GM21786 (cell line): ENCODE results near the gene GRIN2A.

ENCODE experiments used
- ATAC-seq: cut with Tn5 transposase; IDR thresholded peaks from one replicate; pipeline ENCODE4 v1.9.1; 2021; ENCODE audit not compliant: unreplicated experiment

GRIN2A gene

GRCh38 chr16:10039220-10040096, 142.8 kb downstream of the GRIN2A start:
- no peak for ATAC-seq

DNA sequence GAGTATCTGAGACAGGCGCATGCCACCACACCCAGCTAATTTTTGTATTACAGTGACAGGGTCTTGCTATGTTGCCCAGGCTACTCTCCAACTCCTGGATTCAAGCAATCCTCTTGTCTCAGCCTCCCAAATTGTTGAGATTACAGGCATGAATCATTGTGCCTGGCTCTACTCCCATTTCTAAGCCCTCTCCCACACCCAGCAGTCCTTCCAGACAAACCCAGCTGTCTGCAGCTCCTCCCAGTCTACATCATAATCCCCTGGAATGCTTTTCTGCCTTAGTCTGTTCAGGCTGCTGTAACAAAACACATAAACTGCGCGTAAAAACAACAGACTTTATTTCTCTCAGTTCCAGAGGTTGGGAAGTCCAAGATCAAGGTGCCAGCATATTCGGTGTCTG, 144.5 kb downstream of the GRIN2A start:
- no peak for ATAC-seq

DNA sequence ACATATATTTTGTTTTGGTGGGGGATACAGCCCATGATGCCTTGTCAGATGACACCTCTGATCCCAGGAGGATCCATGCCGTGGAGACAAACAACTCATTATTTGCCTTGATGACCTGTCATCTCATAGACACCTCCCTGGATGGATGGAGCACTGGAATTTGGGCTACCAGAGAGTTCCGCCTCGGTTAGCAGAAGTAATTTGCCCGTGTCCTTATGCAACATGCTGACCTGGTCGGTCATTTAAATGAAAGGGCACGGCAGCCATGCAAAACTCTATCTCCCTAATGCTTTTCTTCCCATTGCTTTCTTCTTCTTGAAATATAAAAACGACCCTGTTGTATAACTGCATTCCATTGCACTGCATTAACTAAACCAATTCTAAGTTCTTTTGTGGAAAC, 145.3 kb downstream of the GRIN2A start:
- ATAC-seq, result no peak

DNA sequence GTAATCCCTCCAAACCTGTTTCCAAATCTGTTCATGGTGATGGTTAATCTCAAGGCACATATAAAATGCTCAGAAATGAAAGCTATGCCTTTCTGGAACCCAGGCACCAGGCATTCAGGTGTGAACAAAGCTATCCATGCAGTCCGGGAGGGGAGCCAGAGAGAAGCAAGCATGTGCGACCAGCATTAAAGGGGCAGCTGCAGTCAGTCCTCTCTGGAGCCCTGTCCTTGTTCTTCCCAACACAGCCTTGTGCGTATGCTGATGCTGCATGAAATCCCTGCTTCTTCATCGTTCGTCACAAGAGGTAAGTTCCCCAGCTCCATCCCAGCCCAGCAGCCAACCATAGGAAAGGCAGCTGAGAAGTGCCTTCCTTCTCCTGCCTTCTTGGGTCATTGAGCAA, 148.7 kb downstream of the GRIN2A start:
- no peak for ATAC-seq

GRCh38 chr16:10031955-10032354, 150.3 kb downstream of the GRIN2A start:
- ATAC-seq, result no peak

GRCh38 chr16:10031473-10031872, 150.8 kb downstream of the GRIN2A start:
- no peak for ATAC-seq

DNA sequence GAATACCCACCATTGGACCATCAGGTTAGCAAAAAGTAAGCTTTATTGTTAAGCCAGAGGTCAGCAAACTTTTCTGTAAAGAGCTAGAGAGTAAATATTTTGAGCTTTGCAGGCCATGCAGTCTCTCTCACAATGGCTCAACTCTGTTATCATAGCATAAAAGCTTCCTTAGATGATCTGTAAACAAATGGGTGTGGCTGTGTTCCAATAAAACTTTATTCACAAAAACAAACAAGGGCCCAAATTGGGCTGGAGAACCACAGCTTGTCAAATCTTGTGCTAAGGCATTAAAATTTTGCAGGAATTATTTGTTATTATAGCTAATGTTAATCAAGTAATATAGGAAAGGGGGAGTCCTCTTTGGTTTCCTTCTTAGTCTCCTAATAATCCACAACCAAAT, 153.6 kb downstream of the GRIN2A start:
- no peak for ATAC-seq

DNA sequence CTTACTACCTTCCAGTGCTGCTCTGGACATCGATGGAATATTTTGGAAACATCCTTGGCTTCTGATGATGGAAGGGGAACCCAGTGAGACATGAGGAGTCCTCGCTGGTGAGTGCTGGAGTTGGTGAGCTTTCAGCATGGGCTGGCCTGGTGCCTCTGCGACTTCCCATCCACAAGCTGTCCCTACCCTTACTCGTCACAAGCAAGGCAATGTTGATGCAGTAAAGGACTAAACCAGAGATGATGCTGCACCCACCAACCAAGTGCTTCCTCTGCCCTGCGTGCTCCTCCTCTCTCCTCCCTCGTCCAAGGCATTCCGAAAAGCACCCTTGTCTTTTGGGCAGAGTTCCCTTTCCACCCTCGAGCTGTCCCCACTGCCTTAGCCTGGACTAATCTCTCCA, 154.7 kb downstream of the GRIN2A start:
- ATAC-seq, result no peak

DNA sequence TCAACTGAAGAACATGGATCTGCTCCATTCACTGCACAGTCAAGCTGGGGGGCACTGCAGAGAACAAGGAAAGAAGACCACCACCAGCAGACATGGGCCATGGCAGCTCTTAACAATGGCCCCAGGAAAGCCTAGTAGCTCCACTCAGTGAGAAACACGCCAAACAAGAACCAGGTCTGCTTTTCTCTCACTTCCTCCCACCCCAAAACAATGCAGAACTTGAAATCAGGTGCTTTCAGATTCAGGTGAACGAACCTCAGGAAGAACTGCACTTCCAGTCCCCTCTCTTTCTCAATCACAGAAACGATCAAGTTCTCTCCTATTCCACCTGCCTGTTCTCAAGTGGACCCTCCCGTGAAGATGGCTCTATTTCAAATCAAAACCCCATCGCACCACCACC, 155.6 kb downstream of the GRIN2A start:
- no peak for ATAC-seq

DNA sequence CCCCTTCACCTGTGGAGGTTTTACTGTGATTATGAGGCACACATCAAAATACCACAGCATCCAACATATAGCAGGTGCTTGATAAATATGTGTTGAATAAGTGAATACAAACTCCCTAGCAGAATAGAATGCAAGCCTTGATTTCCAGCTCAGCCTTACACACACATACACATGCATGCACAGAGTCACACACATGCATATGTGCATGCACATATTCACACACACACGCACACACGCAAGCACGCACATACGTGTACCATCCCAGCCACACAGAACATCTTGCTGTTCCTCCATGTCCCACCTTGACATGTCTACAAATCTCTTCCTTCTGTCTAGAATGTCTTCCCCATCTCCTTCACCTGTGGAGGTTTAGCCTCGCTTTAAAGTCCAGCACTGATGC, 160.1 kb downstream of the GRIN2A start:
- no peak for ATAC-seq

- no peak for ATAC-seq
Measured at GRCh38 chr16:10020866-10021265, 161.4 kb downstream of the GRIN2A start.

DNA sequence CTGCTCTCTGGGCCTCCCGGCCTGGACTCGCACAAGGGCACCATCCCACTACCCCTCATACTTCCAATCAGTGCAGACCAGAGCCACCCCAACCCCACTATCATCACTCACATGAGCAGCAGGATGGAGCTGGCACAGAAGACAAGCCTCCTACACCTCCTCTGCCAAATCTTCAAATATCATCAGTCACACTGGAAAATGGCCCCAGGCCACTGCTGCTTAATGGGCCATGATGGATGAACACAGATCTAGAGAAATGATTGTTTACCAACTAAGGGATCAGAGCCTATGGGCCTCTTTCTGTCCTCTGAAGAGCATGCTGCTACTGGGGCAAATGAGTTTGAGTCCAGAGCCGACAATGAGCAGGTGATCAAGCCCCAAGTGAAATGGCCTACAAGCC, 165.5 kb downstream of the GRIN2A start:
- ATAC-seq, result no peak

- no peak for ATAC-seq
Measured at GRCh38 chr16:10015397-10015796, 166.8 kb downstream of the GRIN2A start.

GRCh38 chr16:10013774-10014173, 168.5 kb downstream of the GRIN2A start:
- ATAC-seq, result no peak

- no peak for ATAC-seq
Measured at GRCh38 chr16:10013364-10013763, 168.9 kb downstream of the GRIN2A start.

DNA sequence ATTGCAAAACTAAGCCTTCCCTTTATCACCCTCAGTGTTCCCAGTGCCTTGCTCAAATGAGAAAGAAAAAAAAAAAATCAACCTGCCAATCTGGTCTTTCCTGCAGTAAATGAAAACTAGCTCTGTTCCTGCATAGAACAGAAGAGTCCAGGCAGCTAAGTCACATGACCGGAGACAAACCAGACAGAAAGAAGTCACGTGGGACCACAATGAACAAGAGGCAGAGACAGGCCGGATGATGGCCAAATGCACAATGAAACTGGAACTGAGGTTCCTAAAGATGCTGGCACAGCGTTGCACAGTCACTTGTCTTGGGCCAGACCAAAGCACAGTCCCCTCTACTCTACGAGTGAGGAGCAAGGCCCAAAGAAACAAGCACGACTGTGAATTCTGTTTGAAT, 172.5 kb downstream of the GRIN2A start:
- no peak for ATAC-seq

- ATAC-seq, result no peak
Measured at GRCh38 chr16:10003486-10003885, 178.7 kb downstream of the GRIN2A start.

- no peak for ATAC-seq
Measured at GRCh38 chr16:10001258-10001775, 180.9 kb downstream of the GRIN2A start.

GRCh38 chr16:9996221-9996620, 186.0 kb downstream of the GRIN2A start:
- no peak for ATAC-seq

- no peak for ATAC-seq
Measured at GRCh38 chr16:9992441-9992840, 189.8 kb downstream of the GRIN2A start.

DNA sequence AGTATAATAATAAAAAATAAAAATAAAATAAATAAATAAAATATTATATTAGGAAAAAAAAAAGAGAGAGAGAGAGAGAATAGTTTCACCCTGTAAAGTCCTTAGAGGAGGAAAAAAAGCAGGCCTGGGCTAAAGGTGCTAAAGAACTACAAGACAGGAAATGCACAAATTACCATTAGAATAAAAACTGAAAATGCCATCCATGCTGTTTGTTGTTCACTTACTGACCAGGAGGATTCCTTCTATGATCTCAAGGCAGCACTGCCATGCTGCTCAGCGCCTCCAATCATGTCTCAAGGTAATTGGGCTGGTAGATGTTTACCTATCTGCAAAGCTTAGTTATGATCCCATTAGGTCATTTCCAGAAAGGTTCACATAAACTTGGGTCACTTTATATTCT, 201.2 kb downstream of the GRIN2A start:
- no peak for ATAC-seq

DNA sequence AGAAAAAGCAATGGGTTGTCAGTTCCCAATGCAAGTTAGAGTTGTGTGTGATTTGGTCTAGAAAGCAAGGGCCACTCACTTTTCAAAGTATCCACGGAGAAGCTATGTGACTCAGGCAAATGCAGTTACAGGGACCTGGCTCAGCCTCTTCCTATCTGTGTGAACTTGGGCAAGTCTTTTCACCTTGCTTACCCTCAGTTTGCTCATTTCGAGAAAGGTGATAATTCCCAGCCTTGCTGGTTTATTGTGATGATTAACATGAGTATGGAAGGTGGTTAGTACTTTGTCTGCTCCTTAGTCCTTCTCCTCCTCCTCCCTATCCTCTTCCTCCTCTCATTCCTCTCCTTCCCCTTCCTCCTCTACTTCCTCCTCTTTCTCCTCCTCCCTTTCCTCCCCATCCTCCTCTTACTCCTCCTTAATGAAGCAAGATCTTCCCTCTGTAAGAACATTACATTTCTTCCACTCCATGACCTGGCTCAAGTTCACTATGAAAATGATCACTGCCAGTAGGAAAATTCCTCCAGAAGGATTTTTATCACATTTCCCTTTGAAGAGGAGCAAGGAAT, 204.0 kb downstream of the GRIN2A start:
- ATAC-seq, result no peak
